ENCODE measurements around the gene TAF6L. TPM values are rescaled to one million over a fixed set of nuclear protein-coding genes. Genes with fewer than 3 reads are reported as not detected.

TAF6L gene
- total RNA-seq, 1 experiment from 2014 or later = 40.2 TPM

DNA sequence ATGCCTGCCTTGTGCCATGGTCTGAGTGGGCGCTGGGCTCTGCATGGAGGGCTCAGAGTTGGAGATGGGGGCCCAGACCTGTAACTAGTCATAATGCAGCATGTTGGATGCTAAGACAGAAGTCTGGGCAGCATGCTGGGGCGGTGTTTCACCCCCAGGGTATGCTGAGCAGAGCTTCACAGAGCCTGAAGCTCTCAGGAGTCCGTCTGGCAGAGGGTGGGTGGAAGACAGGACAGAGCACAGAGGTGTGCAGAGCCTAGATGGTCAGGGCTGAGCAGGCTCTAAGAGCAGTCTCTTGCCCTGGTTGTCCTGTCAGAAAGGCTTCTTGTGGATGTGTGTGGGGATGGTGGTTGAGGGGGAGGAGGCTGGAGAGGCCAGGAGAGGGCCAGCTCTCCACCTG, 7.2 kb downstream of the TAF6L start:
- no peaks in the 10 kb centered on the region for H3K9me3 ChIP-seq (ENCODE audit: low read length)
- ATAC-seq = no peak

DNA sequence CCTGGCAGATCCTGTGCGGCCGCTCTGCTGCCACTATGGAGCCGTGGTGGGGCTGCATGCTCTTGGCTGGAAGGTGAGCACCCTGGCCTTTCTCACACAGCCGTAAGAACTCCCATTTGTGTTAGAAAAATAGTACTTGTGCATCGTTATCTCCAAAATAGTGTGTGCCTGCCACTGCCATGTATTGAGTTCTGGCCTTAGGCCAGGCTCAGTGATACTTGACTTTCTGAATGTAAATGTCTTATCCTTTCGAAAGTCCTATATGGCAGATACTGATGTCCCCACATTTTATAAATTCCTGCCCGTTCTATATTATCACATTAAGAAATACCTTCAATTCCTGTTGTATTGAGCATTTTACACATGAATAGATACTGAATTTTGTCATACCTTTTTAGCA, 11.6 kb downstream of the TAF6L start:
- Histone ChIP-seq H3K27ac (ENCODE audit: low read length) (no peak overlapping the region), H3K4me3 (ENCODE audit: low read length) (no peak overlapping the region), H2AFZ (ENCODE audit: low read length) (no peak overlapping the region), H3K4me1 (ENCODE audit: insufficient read depth, low read length) (peaks cover 7% of the 10 kb centered on the region), H3K4me2 (ENCODE audit: low read length) (no peak overlapping the region), H3K9ac (ENCODE audit: low read length) (no peak overlapping the region), H3K9me2 (replicated peaks; ENCODE audit: low read length) (no peaks in the 10 kb centered on the region), H3K27me3 (ENCODE audit: low read length) (no peaks in the 10 kb centered on the region), H3K79me2 (ENCODE audit: low read length) (no peaks in the 10 kb centered on the region), H3K36me3 (ENCODE audit: low read depth, low read length) (peaks cover 11% of the 10 kb centered on the region; the same call in 1 of the 2 replicates), H3F3A (ENCODE audit: low read length, unreplicated experiment) (peaks cover 8% of the 10 kb centered on the region), H4K20me1 (ENCODE audit: low read length) (no peaks in the 10 kb centered on the region), H3K9me3 (ENCODE audit: low read length) (no peaks in the 10 kb centered on the region)
- ATAC-seq (no peak), DNase-seq (no peak)
- ChIA-PET CTCF (no interaction called here), POLR2A (ENCODE audit: unreplicated experiment) (no interaction called here)
- BruUV-seq (replicated peaks) = no TSS peak
- TF ChIP-seq EZH2phosphoT487 (IDR thresholded peaks at IDR 0.05; ENCODE audit: borderline replicate concordance, low read length) = no peak
- no peak for TF ChIP-seq EZH2 (IDR thresholded peaks at IDR 0.05; ENCODE audit: low read length, unreplicated experiment)
- TF ChIP-seq, protein P1, sequence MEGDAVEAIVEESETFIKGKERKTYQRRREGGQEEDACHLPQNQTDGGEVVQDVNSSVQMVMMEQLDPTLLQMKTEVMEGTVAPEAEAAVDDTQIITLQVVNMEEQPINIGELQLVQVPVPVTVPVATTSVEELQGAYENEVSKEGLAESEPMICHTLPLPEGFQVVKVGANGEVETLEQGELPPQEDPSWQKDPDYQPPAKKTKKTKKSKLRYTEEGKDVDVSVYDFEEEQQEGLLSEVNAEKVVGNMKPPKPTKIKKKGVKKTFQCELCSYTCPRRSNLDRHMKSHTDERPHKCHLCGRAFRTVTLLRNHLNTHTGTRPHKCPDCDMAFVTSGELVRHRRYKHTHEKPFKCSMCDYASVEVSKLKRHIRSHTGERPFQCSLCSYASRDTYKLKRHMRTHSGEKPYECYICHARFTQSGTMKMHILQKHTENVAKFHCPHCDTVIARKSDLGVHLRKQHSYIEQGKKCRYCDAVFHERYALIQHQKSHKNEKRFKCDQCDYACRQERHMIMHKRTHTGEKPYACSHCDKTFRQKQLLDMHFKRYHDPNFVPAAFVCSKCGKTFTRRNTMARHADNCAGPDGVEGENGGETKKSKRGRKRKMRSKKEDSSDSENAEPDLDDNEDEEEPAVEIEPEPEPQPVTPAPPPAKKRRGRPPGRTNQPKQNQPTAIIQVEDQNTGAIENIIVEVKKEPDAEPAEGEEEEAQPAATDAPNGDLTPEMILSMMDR (conservative IDR thresholded peaks at IDR 0.05; ENCODE audit: low read depth, low read length) = no peak
- intact Hi-C loops (cut with micrococcal nuclease) = no loop called here

More for the DNA sequence above, 7.2 kb downstream of the TAF6L start:
- no peaks in the 10 kb centered on the region for H3F3A ChIP-seq (ENCODE audit: low read length, unreplicated experiment)
- no peaks in the 10 kb centered on the region for H4K20me1 ChIP-seq (ENCODE audit: low read length)
- POLR2A ChIA-PET (ENCODE audit: unreplicated experiment) = no interaction called here
- no TSS peak for BruUV-seq (replicated peaks)
- no peak overlapping the region for H2AFZ ChIP-seq (ENCODE audit: low read length)
- no peak overlapping the region for H3K4me3 ChIP-seq (ENCODE audit: low read length)
- TF ChIP-seq EZH2 (IDR thresholded peaks at IDR 0.05; ENCODE audit: low read length, unreplicated experiment) (no peak), EZH2phosphoT487 (IDR thresholded peaks at IDR 0.05; ENCODE audit: borderline replicate concordance, low read length) (no peak)
- TF ChIP-seq, protein P1 (conservative IDR thresholded peaks at IDR 0.05; ENCODE audit: low read depth, low read length) = no peak
- peaks cover 18% of the 10 kb centered on the region for H3K36me3 ChIP-seq (ENCODE audit: low read depth, low read length)
- H3K9ac ChIP-seq (ENCODE audit: low read length) = no peak overlapping the region
- no peaks in the 10 kb centered on the region for H3K9me2 ChIP-seq (replicated peaks; ENCODE audit: low read length)
- intact Hi-C loops (cut with micrococcal nuclease) = no loop called here
- peaks cover 3% of the 10 kb centered on the region; the same call in 1 of the 2 replicates for H3K79me2 ChIP-seq (ENCODE audit: low read length)
- DNase-seq = no peak
- no peaks in the 10 kb centered on the region for H3K27me3 ChIP-seq (ENCODE audit: low read length)
- CTCF ChIA-PET = no interaction called here
- H3K4me1 ChIP-seq (ENCODE audit: insufficient read depth, low read length) = no peaks in the 10 kb centered on the region
- no peak overlapping the region for H3K4me2 ChIP-seq (ENCODE audit: low read length)
- no peak overlapping the region for H3K27ac ChIP-seq (ENCODE audit: low read length)

DNA sequence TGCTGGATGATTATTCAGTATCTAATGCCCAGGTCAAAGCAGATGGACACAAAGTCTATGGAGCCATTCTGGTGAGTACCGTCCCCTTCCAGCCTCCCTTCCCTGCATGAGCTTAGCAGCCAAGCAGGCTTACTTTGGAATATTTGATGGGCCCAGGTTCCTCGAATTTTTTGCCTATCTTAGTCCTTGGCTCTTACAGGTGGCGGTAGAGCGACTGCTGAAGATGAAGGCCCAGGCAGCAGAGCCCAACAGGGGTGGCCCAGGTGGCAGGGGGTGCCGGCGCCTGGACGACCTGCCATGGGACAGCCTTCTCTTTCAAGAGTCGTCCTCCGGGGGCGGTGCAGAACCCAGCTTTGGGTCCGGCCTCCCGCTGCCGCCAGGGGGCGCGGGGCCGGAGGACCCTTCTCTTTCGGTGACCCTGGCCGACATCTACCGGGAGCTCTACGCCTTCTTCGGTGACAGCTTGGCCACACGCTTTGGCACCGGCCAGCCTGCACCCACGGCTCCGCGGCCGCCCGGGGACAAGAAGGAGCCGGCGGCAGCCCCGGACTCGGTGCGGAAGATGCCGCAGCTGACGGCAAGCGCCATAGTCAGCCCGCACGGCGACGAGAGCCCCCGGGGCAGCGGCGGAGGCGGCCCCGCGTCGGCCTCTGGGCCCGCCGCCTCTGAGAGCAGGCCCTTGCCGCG, 15.3 kb downstream of the TAF6L start:
- no TSS peak for BruUV-seq (replicated peaks)
- peak overlapping the region; percentile 71 for H2AFZ ChIP-seq (ENCODE audit: low read length)

More for the DNA sequence above, 15.3 kb downstream of the TAF6L start:
- peaks cover 11% of the 10 kb centered on the region; the same call in 1 of the 2 replicates for H3K36me3 ChIP-seq (ENCODE audit: low read depth, low read length)
- H4K20me1 ChIP-seq (ENCODE audit: low read length) = no peaks in the 10 kb centered on the region
- H3F3A ChIP-seq (ENCODE audit: low read length, unreplicated experiment) = peaks cover 10% of the 10 kb centered on the region
- H3K4me1 ChIP-seq (ENCODE audit: insufficient read depth, low read length) = peaks cover 25% of the 10 kb centered on the region
- DNase-seq (peak; percentile 95), ATAC-seq (peak; percentile 67)
- H3K27ac ChIP-seq (ENCODE audit: low read length) = peak overlapping the region; percentile 90
- CTCF ChIA-PET = interaction anchor here (0.6 to 1.8 kb wide), 11 partner anchors 12 to 140 kb away, joined by 3 to 13 read pairs (median 5); partner anchors contain the start of genes GANAB, HNRNPUL2, POLR2G and SLC3A2
- no peaks in the 10 kb centered on the region for H3K9me2 ChIP-seq (replicated peaks; ENCODE audit: low read length)
- peak overlapping the region; percentile 91 for H3K9ac ChIP-seq (ENCODE audit: low read length)
- TF ChIP-seq EZH2phosphoT487 (IDR thresholded peaks at IDR 0.05; ENCODE audit: borderline replicate concordance, low read length) = no peak
- TF ChIP-seq, protein P1 (conservative IDR thresholded peaks at IDR 0.05; ENCODE audit: low read depth, low read length) = peak; percentile 95
- no peaks in the 10 kb centered on the region for H3K9me3 ChIP-seq (ENCODE audit: low read length)
- peak overlapping the region; percentile 84 for H3K4me2 ChIP-seq (ENCODE audit: low read length)
- H3K4me3 ChIP-seq (ENCODE audit: low read length) = peak overlapping the region; percentile 86
- H3K27me3 ChIP-seq (ENCODE audit: low read length) = no peaks in the 10 kb centered on the region
- H3K79me2 ChIP-seq (ENCODE audit: low read length) = peaks cover 33% of the 10 kb centered on the region
- POLR2A ChIA-PET (ENCODE audit: unreplicated experiment) = interaction anchor here (0.6 to 1.4 kb wide), 3 partner anchors 55 to 121 kb away, joined by 3 to 16 read pairs (median 4); partner anchors contain the start of genes C11orf98, CSKMT and HNRNPUL2
- intact Hi-C loops (cut with micrococcal nuclease) = loop anchor here (1.0 to 2.0 kb wide), 4 partner anchors 44 to 94 kb away; partner anchors contain the start of gene SLC3A2
